ENCODE measurements around the gene SCGB1A1. TPM values are rescaled to one million over a fixed set of nuclear protein-coding genes. Genes with fewer than 3 reads are reported as not detected.

SCGB1A1 gene
- polyA plus RNA-seq, 1 donor from 2014 or later, result not detected

DNA sequence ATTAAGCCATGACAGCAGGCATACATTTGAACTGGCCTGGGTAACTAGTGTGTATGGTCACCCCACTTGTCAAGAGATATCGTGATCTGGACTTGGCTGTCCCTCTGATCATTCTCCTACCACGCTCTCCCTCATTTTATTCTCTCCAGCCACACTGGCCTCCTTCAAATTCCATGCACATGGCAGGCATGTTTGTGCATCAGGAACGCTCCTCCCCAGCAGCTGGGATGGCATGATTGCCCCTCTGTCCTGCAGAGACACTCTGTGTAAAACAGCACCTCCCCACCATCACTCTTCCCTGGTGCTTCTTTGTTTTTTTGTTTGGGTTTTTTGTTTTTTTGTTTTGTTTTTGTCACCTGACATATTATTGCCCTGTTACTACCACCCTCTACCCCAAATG is 31.5 kb upstream of the SCGB1A1 start:
- no peaks in the 10 kb centered on the region for H3K79me2 ChIP-seq (replicated peaks; ENCODE audit: insufficient read depth, low read length)
- no peaks in the 10 kb centered on the region for H3K9me3 ChIP-seq (ENCODE audit: low read length)
- no peaks in the 10 kb centered on the region for H3K9me2 ChIP-seq (ENCODE audit: insufficient read depth, low read length)
- no peak overlapping the region for H3K4me3 ChIP-seq (ENCODE audit: low read length)
- no peak overlapping the region for H3K27ac ChIP-seq (ENCODE audit: low read length)
- no peaks in the 10 kb centered on the region for H3F3A ChIP-seq (ENCODE audit: insufficient read depth, low read length, poor library complexity, severe bottlenecking)
- no peaks in the 10 kb centered on the region for H3K36me3 ChIP-seq (ENCODE audit: insufficient read depth, low read length)
- no peak overlapping the region for H3K4me2 ChIP-seq (ENCODE audit: low read length)
- H2AFZ ChIP-seq (ENCODE audit: low read depth, low read length), result no peak overlapping the region
- H3K27me3 ChIP-seq (ENCODE audit: insufficient read depth, low read depth, low read length), result no peaks in the 10 kb centered on the region
- H3K9ac ChIP-seq (ENCODE audit: low read length), result no peak overlapping the region
- TF ChIP-seq EP300 (conservative IDR thresholded peaks at IDR 0.05; ENCODE audit: poor library complexity, severe bottlenecking), result no peak
- TF ChIP-seq, protein P1, sequence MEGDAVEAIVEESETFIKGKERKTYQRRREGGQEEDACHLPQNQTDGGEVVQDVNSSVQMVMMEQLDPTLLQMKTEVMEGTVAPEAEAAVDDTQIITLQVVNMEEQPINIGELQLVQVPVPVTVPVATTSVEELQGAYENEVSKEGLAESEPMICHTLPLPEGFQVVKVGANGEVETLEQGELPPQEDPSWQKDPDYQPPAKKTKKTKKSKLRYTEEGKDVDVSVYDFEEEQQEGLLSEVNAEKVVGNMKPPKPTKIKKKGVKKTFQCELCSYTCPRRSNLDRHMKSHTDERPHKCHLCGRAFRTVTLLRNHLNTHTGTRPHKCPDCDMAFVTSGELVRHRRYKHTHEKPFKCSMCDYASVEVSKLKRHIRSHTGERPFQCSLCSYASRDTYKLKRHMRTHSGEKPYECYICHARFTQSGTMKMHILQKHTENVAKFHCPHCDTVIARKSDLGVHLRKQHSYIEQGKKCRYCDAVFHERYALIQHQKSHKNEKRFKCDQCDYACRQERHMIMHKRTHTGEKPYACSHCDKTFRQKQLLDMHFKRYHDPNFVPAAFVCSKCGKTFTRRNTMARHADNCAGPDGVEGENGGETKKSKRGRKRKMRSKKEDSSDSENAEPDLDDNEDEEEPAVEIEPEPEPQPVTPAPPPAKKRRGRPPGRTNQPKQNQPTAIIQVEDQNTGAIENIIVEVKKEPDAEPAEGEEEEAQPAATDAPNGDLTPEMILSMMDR (IDR thresholded peaks at IDR 0.05; ENCODE audit: poor library complexity, severe bottlenecking), result no peak
- no peak for TF ChIP-seq MXI1 (conservative IDR thresholded peaks at IDR 0.05; ENCODE audit: poor library complexity, severe bottlenecking)
- TF ChIP-seq, protein P2, sequence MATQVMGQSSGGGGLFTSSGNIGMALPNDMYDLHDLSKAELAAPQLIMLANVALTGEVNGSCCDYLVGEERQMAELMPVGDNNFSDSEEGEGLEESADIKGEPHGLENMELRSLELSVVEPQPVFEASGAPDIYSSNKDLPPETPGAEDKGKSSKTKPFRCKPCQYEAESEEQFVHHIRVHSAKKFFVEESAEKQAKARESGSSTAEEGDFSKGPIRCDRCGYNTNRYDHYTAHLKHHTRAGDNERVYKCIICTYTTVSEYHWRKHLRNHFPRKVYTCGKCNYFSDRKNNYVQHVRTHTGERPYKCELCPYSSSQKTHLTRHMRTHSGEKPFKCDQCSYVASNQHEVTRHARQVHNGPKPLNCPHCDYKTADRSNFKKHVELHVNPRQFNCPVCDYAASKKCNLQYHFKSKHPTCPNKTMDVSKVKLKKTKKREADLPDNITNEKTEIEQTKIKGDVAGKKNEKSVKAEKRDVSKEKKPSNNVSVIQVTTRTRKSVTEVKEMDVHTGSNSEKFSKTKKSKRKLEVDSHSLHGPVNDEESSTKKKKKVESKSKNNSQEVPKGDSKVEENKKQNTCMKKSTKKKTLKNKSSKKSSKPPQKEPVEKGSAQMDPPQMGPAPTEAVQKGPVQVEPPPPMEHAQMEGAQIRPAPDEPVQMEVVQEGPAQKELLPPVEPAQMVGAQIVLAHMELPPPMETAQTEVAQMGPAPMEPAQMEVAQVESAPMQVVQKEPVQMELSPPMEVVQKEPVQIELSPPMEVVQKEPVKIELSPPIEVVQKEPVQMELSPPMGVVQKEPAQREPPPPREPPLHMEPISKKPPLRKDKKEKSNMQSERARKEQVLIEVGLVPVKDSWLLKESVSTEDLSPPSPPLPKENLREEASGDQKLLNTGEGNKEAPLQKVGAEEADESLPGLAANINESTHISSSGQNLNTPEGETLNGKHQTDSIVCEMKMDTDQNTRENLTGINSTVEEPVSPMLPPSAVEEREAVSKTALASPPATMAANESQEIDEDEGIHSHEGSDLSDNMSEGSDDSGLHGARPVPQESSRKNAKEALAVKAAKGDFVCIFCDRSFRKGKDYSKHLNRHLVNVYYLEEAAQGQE (IDR thresholded peaks at IDR 0.05; ENCODE audit: borderline replicate concordance), result no peak
- no peak for TF ChIP-seq POLR2AphosphoS5 (IDR thresholded peaks at IDR 0.05)
- no peak for TF ChIP-seq TAF1 (IDR thresholded peaks at IDR 0.05; ENCODE audit: low read depth)
- no peak for TF ChIP-seq SMC3 (conservative IDR thresholded peaks at IDR 0.05; ENCODE audit: poor library complexity)
- no peak for TF ChIP-seq EZH2 (IDR thresholded peaks at IDR 0.05; ENCODE audit: borderline replicate concordance, insufficient read depth, low read length, poor library complexity, severe bottlenecking)
- no peak for TF ChIP-seq RAD21 (conservative IDR thresholded peaks at IDR 0.05)
- no peaks in the 10 kb centered on the region for H4K20me1 ChIP-seq (ENCODE audit: insufficient read depth)

DNA sequence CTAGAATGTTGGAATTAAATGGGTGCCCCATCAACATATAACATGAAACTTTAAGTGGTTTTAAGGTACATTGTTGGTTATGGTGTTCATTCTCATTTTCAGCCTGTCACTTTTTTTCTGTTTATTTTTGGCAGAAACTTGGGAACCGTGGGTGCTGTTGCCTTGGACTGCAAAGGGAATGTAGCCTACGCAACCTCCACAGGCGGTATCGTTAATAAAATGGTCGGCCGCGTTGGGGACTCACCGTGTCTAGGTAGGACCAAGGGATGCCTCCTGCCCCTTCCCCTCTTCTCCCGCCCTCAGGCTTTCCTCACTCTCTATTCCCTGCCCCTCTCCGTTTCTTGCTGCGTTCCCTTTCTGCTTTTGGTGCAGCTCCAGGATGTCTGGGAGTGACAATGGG is 29.8 kb upstream of the SCGB1A1 start:
- no peaks in the 10 kb centered on the region for H3K9me2 ChIP-seq (ENCODE audit: insufficient read depth, low read length)
- no peak overlapping the region for H2AFZ ChIP-seq (ENCODE audit: low read depth, low read length)
- H3K9ac ChIP-seq (ENCODE audit: low read length), result no peak overlapping the region

More for the DNA sequence above, 29.8 kb upstream of the SCGB1A1 start:
- Histone ChIP-seq H4K20me1 (ENCODE audit: insufficient read depth) (no peaks in the 10 kb centered on the region), H3K36me3 (ENCODE audit: insufficient read depth, low read length) (no peaks in the 10 kb centered on the region), H3K4me2 (ENCODE audit: low read length) (no peak overlapping the region), H3K9me3 (ENCODE audit: low read length) (no peaks in the 10 kb centered on the region), H3K27ac (ENCODE audit: low read length) (no peak overlapping the region), H3K4me3 (ENCODE audit: low read length) (no peak overlapping the region), H3K79me2 (replicated peaks; ENCODE audit: insufficient read depth, low read length) (no peaks in the 10 kb centered on the region), H3F3A (ENCODE audit: insufficient read depth, low read length, poor library complexity, severe bottlenecking) (no peaks in the 10 kb centered on the region), H3K27me3 (ENCODE audit: insufficient read depth, low read depth, low read length) (no peaks in the 10 kb centered on the region)
- TF ChIP-seq EZH2 (IDR thresholded peaks at IDR 0.05; ENCODE audit: borderline replicate concordance, insufficient read depth, low read length, poor library complexity, severe bottlenecking) (no peak), SMC3 (conservative IDR thresholded peaks at IDR 0.05; ENCODE audit: poor library complexity) (no peak), POLR2AphosphoS5 (IDR thresholded peaks at IDR 0.05) (no peak), EP300 (conservative IDR thresholded peaks at IDR 0.05; ENCODE audit: poor library complexity, severe bottlenecking) (no peak), RAD21 (conservative IDR thresholded peaks at IDR 0.05) (no peak), TAF1 (IDR thresholded peaks at IDR 0.05; ENCODE audit: low read depth) (no peak)
- TF ChIP-seq, protein P2 (IDR thresholded peaks at IDR 0.05; ENCODE audit: borderline replicate concordance), result no peak

Data from neural cell (in vitro differentiated cells).